Coronary artery (tissue), 2 donors: Measurements from ENCODE around the gene SLC10A7.

ENCODE experiments used
- DNase-seq: peaks from one replicate; pipeline ENCODE4 v3.0.0-alpha.2; 2017; ENCODE audit warnings: low spot score
- H3K27ac ChIP-seq, 2 donors: fragments of 200-600 bp; sonication (generic); one replicate each; pipeline ENCODE4 v1.5.1; 2016 to 2019
- H3K4me3 ChIP-seq: fragments of 200-600 bp; sonication (generic); 2 replicates; pipeline ENCODE4 v1.5.1; 2016; ENCODE audit warnings: mild to moderate bottlenecking, moderate library complexity
- TF ChIP-seq, protein P1 (sequence below): fragments of 200-600 bp; sonication (generic); IDR thresholded peaks from one replicate; pipeline ENCODE4 v1.5.1; 2019; ENCODE audit warnings: antibody characterized with exemption

SLC10A7 gene

GRCh38 chr4:146513548-146513947 is 8.2 kb downstream of the SLC10A7 start:
- Histone ChIP-seq H3K27ac (no peak overlapping the region), H3K4me3 (no peak overlapping the region)
- TF ChIP-seq, protein P1, sequence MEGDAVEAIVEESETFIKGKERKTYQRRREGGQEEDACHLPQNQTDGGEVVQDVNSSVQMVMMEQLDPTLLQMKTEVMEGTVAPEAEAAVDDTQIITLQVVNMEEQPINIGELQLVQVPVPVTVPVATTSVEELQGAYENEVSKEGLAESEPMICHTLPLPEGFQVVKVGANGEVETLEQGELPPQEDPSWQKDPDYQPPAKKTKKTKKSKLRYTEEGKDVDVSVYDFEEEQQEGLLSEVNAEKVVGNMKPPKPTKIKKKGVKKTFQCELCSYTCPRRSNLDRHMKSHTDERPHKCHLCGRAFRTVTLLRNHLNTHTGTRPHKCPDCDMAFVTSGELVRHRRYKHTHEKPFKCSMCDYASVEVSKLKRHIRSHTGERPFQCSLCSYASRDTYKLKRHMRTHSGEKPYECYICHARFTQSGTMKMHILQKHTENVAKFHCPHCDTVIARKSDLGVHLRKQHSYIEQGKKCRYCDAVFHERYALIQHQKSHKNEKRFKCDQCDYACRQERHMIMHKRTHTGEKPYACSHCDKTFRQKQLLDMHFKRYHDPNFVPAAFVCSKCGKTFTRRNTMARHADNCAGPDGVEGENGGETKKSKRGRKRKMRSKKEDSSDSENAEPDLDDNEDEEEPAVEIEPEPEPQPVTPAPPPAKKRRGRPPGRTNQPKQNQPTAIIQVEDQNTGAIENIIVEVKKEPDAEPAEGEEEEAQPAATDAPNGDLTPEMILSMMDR, result no peak
- no peak for DNase-seq

DNA sequence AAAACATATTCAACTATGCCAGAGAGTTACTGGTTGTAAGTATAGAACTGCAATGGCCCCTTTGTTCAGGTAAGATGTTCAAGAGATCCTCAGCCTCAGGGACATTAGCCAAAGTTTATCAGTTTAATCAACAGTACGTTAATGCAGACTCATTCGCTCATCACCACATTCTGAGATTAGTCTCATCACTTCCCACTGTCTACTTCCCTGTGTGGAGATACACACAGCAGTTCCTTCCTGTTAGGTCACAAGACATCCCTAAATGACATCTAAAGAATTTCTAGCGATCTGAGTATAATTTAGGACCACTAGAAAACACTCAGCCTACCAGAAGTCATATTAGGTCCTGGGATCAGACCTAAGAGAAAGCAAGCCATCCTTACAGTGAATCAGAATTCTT is 10.4 kb downstream of the SLC10A7 start:
- Histone ChIP-seq H3K27ac (no peak overlapping the region), H3K4me3 (no peak overlapping the region)
- DNase-seq, result no peak
- TF ChIP-seq, protein P1, result no peak

- TF ChIP-seq, protein P1, result no peak
- H3K27ac ChIP-seq, result no peak overlapping the region
- DNase-seq, result no peak
- H3K4me3 ChIP-seq, result no peak overlapping the region
Measured at GRCh38 chr4:146510942-146511341, 10.8 kb downstream of the SLC10A7 start.

GRCh38 chr4:146508229-146508939 is 13.4 kb downstream of the SLC10A7 start:
- DNase-seq, result no peak
- Histone ChIP-seq H3K27ac (no peak overlapping the region), H3K4me3 (no peak overlapping the region)
- TF ChIP-seq, protein P1, result no peak

DNA sequence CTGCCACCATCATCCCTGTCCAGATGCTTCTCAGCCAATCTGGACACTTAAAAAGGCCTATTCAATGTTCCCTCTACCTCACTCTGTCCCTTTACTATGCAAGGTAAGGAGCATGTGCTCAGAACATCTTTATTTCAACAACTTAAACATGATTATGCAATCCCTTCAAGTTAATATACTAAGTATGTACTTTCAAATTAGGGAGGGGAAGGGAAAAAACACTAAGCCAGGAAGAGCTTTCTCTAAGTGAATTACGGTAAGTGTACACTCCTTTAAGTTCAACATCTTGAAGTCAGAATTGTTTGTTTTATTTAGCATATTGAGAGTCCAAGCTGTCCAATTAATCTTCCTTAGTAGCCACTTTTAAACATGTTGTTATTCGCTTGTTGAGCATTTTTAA is 14.1 kb downstream of the SLC10A7 start:
- H3K4me3 ChIP-seq, result no peak overlapping the region

DNA sequence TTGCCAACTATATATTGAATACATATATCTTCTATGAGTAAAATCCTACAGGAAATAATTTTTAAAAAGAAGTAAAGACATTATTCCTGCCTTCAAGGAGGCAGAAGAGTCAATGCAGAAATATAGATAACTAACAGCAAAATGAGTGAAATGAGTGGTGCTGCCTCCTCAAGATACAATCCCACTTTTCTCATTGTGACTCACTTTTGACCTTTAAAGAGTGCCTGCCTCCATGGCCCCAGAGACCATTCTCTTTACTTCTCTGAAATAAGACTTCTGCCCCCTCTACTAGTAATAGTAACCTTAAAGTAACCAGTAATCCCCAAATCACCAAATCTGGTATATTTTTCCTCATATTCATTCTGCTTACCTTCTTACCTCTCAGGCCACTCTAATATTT is 15.5 kb downstream of the SLC10A7 start:
- no peak overlapping the region for H3K27ac ChIP-seq
- TF ChIP-seq, protein P1, result no peak
- no peak overlapping the region for H3K4me3 ChIP-seq
- DNase-seq, result no peak

More for the DNA sequence above, 14.1 kb downstream of the SLC10A7 start:
- TF ChIP-seq, protein P1, result no peak
- no peak for DNase-seq
- H3K27ac ChIP-seq, result no peak overlapping the region

GRCh38 chr4:146500216-146500615 is 21.5 kb downstream of the SLC10A7 start:
- Histone ChIP-seq H3K27ac (no peak overlapping the region), H3K4me3 (no peak overlapping the region)
- TF ChIP-seq, protein P1, result no peak
- DNase-seq, result no peak
